ENCODE data around the gene SRRM4. TPM values are rescaled to one million over a fixed set of nuclear protein-coding genes. Genes with fewer than 3 reads are reported as not detected.

The SRRM4 gene
- total RNA-seq, 1 donor from 2014 or later, result not detected

DNA sequence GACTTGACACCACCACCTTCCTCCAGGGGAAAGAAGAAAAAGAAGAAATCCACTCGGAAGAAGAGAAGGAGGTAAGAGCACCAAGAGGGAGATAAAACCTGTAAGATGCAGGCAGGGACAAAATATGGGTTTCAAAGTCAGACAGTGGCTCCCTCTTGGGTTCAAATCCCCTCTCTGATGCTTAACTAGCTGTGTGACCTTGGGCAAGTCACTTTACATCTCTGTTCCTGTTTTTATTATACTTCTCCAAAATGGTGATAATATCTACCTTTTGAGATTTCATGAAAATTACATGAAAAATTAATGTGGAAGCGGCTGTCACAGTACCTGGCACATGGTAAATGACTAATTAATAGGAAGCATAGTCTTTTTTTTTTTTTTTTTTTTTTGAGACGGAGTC is 133.0 kb downstream of the SRRM4 start:
- DNase-seq (ENCODE audit: low spot score) (no peak), ATAC-seq (no peak)

DNA sequence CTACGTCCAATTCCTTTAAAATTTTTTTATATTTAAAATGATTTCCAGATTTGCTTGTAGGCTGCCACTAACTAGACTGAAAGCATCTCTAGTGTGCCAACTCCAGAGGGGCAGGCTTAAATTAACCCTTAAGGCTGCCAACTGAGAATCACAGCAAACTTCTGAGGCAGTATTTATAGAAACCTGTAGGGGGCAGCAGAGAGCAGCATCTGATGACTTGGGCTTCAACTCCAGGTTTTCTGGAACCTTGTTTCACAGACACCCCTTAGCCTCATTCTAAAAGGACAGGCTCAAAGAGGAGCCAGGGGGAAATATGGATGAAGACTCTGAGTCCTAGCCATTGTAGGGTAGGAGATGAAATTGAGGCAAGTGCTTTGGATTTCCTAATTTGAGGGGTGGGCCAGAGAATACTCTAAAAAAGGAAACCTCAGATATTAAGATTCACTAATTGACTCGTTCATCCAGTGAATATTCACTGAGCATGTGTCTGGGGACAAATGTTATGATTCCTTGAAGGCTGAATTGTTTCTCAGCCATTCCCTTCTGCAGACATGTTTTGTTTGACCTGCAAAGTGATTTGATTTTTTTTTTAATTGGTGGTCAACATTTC is 134.1 kb downstream of the SRRM4 start:
- DNase-seq (ENCODE audit: low spot score), result no peak

DNA sequence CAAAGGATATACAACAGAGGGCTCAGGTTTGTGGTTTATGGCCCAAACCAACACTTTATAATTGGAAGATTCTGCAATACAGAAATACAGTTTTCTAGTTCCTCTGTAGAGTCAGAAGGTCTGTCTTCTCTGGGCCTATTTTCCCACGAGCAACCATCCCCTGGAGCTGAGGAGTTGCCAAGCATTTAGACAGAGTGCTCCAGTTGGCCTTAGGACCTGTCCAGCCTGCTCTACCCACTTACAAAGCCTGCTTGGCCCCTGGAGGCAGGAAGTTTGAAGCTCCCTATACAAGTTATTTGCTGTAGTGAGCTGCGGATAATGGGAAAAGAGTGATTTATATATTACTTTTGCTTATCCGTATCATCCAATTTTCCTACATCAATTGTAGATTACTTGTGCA is 136.6 kb downstream of the SRRM4 start:
- DNase-seq (ENCODE audit: low spot score) (no peak), ATAC-seq (no peak)

More for the DNA sequence above, 134.1 kb downstream of the SRRM4 start:
- peak; percentile 78 for ATAC-seq

DNA sequence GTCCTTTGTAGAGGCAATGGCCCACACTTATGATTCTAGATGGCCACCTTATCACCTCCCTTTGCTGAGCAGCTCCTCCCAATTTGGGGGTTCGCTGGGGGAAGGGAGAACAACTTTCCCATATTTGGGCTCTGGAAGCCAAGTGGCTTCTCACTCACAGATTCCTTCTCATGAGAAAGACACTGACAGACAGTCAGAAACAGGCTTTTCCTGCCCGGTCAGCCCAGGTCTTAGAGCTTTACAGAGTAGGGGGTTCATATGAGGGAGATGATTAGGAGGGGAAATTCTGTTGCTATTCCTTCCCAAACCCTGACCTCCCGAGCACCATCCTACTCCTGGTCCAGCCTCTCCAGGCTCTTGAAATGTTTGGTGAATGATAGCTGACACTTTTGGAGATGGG is 137.3 kb downstream of the SRRM4 start:
- DNase-seq (ENCODE audit: low spot score) (no peak), ATAC-seq (no peak)

DNA sequence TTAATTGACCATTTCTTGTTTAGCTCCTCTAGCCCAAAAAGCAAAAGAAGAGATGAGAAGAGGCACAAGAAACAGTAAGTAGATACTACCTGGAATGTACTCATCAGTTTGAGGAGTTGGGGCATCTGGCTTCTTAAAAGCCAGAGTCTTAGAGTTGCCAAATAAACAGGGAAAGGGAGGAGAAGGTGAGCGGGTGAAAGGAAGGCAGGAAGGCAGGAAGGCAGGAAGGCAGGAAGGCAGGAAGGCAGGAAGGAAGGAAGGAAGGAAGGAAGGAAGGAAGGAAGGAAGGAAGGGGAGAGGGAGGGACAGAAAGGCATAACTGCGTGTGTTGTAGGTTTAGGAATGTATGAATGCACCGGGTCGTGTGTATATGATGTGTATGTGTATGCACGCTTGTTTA is 140.7 kb downstream of the SRRM4 start:
- ATAC-seq (no peak), DNase-seq (ENCODE audit: low spot score) (no peak)

DNA sequence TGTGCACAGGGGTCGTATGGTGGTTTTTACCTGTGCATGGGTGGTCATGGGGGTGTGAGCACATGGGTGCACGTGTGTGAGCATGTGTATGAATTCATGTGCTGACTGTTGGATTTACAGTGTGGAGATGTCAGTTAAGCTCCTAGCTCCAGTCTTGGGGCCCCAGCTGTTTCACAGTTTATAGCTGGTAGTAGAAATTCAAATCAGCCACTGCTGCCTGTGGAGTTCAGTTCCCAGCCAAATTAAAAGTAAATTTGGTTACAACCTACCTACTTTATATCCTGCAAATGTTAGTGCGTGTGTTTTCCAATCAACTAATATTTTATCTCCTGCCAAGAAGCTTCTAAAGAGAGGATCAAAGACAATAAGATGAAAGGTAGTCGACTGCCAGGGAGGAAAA is 141.4 kb downstream of the SRRM4 start:
- no peak for ATAC-seq

DNA sequence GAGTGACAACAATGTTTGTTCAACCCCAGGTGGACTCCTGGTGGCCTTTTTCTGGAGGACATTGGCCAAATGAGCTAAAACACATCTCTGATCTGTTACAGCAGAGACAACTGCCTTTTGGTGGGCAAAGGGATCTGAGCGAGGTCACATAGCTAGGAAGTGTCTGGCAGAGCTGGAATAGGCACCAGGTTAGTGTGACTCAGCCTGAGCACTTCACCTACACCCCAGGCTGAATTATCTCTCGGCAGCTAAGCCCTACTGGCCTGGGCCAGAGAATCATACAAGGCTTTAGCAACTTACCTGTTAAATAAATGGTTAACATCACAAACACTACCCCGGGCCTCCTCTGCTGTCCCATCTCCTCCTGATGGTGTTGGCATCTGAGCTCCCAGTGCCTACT is 147.2 kb downstream of the SRRM4 start:
- ATAC-seq (no peak), DNase-seq (ENCODE audit: low spot score) (no peak)

More for the DNA sequence above, 141.4 kb downstream of the SRRM4 start:
- DNase-seq (ENCODE audit: low spot score), result no peak

DNA sequence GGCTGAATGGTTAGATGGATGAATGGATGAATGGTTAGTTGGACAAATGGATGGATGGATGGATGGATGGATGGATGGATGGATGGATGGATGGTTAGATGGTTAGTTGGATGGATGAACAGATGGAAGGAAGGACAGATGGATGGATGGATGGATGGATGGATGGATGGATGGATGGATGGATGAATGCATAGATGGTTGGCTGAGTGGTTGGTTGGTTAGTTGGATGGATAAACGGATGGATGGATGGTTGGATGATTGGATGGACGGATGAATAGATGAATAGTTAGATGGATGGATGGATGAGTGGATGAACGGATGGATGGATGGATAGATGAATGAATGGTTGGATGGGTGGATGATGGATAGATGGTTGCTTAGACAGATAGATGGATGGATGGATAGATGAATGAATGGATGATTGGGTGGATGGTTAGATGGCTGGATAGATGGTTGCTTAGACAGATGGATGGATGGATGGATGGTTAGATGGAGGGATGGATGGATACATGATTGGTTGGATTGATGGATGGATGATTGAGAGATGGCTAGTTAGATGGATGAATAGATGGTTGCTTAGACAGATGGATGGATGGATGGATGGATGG is 148.6 kb downstream of the SRRM4 start:
- ATAC-seq, result no peak

DNA sequence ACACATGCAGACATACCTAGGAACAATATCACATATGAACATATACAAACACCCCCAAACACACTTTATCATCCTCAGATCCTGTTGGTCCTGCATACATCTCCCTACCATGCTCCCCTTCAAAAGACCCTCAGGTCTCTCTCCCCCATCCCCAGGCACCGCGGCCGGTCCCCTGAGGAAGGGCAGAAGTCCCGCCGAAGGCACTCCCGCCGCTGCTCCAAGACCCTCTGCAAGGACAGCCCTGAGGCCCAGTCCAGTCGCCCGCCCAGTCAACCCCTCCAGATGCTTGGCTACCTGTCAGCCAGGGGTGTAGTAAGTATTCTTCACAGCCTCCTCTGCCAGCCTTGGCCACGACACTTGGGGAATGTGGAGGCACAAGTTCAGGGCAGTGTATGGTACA is 149.2 kb downstream of the SRRM4 start:
- ATAC-seq, result no peak
- no peak for DNase-seq (ENCODE audit: low spot score)

More for the DNA sequence above, 148.6 kb downstream of the SRRM4 start:
- no peak for DNase-seq (ENCODE audit: low spot score)

DNA sequence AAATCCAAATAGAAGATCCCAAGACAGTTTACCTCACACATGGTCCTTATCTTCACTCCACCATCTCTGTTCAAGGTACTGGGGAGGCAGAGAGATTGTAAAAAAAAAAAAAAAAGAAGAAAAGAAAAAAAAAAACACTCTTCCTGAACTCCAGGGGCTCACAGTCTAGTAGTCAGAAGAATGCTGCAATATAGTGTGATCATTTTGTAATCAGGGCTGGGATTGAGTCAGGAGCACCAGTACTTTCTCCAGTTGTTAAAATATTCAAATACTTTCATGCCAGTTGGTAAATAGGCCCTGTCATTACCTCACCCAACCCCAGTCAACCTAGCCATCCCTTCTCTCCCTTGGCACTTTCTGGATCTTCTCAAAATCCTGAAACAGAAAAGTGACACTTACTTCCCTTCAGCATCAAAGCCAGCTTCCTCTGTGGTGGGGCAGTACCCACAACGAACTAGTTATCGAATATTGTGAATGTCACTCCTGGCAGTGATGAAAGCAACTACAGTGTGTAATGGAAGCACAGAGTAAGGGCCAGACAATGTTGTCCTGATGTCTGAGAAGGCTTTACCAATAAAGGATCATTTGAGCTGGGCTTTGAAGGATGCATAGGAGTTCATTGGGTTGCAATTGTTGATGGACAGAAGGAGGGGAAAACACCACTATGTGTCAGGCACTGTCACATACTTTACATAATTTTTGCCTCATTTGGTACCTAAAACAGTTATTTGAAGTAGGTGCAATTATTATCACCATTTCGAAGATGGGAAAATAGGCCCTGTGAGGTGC is 153.1 kb downstream of the SRRM4 start:
- no peak for ATAC-seq

DNA sequence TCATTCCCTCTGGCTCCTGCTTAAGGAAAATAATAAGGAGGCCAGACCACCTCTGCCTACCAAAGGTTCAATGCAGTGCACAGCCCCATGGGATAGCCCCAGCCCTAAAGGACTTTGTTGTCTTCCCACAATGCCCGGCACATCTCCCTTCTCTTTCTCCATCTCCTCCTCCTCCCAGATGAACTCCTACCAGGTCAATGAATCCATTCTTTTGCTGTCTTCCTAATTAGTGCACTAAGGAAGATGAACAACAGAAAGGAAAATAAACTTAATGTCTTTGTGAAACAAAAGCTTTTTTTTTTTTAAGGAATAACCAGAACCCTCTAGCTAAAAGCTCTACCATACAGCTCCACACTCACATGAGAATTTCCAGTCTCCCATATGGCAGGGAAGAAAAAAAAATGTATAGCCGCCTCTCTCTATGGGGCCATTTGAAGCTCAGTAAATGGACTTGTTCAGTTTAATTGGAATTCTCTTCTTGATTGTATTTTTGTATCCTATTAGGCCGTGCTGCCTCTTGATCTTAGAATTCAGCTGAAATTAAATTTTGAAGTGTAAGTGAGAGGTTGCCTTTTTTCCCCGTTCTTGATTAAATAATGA is 155.6 kb downstream of the SRRM4 start:
- DNase-seq (ENCODE audit: low spot score) (no peak), ATAC-seq (no peak)

More for the DNA sequence above, 153.1 kb downstream of the SRRM4 start:
- no peak for DNase-seq (ENCODE audit: low spot score)

DNA sequence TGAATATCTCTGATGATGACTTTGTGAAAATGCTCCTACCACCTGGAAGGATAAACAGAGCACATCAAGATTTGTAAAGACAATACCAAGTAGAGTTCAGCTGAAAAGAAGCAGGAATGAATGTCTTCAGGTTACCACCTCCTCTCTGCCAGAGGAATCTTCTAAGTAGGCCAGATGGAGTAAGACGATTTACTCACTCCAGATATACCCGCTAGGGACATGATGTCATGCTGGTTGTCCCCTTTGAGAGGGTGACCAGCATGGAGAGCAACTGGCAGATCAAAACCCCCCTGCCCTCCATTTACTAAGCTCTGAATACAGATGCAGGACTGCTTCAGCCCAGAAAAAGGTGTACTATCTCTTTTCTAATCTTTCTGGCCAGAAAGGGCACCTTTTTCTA is 158.1 kb downstream of the SRRM4 start:
- DNase-seq (ENCODE audit: low spot score) (no peak), ATAC-seq (no peak)

DNA sequence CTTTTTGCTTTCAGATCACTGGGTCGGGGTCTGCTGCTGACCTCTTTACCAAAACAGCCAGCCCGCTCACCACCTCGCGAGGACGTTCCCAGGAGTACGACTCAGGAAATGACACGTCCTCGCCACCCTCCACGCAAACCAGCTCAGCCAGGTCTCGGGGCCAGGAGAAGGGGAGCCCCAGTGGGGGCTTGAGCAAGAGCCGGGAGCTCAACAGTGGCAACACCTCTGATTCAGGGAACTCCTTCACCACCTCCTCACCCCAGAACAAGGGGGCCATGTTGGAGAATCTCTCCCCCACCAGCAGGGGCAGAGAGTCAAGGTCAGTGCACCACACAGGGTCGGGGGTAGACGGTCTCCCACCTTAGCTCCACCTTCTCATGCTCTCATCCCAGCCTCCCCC is 164.0 kb downstream of the SRRM4 start:
- no peak for DNase-seq (ENCODE audit: low spot score)
- ATAC-seq, result no peak

DNA sequence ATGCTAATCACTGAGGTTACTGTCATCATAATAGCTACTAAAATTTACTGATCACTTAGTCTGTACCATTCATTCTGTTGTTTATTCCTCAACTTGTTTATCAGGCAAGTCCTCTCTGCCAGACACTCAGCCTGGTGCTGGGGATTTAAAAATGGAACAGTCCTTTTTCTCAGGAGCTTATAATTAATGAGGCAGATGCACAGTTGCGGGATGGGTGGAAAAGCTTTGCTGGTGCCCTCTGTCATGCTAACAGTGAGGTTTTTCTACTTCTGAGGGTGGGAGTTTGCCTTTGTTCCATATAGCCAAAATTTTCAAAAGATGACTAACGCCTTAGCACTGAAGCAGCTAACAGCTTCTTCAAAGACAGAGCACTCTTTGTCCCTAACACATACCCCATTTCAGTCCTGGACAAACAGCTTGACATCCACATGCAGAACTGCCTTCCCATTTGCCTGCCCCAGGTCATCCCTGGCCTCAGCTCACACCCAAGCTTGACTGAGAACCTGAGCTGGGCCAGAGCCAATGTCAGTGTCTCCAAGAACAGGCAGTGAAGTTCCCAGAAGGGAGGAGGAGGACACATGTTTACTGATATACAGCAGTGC is 166.6 kb downstream of the SRRM4 start:
- no peak for ATAC-seq
- no peak for DNase-seq (ENCODE audit: low spot score)

DNA sequence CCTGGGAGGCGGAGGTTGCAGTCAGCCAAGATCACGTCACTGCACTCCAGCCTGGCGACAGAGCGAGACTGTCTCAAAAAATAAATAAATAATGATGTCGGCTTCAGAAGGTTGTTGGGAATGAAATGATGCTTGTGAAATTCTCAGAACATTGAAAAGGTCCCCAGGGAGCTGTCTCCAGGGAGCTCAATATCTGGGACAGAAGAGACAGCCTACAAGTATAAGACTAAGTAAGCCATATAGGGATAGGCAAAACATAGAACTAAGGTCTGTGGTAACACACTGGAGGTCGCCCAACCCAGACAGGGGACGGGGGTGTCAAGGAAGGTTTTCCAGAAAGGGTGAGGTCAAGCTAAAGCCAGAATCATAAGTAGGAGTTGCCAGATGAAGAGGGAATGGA is 167.9 kb downstream of the SRRM4 start:
- no peak for ATAC-seq
- no peak for DNase-seq (ENCODE audit: low spot score)

DNA sequence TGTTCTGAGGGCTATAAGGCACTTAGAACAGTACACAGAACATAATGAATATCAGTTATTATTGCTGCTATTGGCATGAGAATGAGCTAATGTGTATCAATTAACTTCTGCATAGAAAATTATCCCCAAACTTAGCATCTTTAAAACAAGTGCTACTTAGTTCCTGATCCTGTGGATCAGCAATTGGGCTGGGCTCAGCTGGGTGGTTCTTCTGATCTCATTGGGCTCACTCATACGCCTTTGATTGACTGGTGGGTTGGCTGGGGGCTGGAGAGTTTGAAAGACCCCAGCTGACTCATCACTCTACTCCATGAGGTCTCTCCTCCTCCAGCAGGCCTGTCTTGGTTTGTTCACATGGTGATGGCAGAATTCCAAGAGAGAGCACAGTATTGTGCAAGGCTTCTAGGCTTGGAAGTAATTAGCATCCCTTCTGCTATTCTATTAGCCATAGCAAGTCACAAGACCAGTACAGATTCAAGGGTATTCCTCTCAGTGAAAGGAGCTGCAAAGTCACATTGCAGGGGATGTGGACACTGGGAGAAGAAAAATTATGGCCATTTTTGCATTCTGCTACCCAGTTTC is 170.2 kb downstream of the SRRM4 start:
- no peak for DNase-seq (ENCODE audit: low spot score)
- no peak for ATAC-seq

DNA sequence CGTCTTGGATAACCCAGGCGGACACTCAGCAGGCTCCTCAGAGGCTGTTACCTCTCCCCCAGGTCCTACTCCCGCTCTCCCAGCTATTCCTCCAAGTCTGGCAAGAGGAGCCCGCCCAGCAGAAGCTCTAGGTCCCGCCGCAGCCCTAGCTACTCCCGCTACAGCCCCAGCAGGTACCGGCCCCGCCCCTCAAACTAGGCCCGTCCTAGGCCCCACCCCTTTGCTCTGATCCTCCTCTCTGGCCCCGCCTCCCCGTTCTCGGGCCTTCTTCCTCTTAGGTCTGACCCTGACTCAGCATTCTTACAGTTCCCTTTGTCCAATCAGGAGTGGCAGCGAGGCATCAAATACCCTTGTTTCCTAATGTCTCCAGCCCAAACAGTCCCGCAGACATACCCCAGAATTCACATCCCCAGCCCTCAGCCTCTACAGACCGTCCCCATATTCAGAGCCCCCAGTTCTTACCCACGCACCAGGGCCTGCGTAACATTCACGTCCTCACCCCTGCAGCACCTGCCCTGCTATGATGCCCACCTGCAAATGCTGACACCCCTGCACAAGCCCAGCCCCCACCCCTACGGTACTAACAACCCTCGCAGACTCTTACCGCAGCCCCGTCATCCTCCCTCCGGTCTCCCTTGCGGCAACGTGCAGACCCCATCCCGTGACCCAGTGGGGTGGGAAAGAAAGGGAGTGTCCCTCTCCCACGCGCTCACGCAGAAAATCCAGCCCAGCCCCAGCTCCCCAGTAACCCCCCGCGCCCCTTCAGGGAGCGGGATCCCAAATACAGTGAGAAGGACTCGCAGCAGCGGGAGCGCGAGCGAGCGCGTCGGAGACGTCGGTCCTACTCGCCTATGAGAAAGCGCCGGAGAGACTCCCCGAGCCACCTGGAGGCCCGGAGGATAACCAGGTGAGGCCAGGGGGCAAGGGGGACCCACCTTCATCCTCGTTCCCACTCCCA is 172.4 kb downstream of the SRRM4 start:
- ATAC-seq (peak; percentile 52), DNase-seq (ENCODE audit: low spot score) (no peak)

DNA sequence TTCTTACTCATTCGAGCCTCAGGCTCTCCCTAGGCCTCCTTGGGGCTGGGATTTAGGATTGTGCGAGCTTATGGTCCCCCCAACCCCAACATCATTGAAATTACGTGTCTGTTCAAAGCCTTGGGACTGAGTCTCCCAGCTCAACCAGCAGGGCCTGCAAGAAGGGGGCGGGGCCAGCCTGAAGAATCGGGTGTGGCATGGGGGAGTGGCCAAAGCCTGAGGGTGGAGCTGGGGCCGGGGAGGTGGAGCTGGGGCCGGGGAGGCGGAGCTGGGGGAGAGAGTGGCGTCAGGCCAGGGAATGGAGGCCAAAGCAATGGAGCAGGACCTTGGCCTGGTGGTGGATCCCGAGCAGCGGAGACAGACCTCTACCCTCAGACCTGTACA is 173.1 kb downstream of the SRRM4 start:
- ATAC-seq (no peak), DNase-seq (ENCODE audit: low spot score) (no peak)

DNA sequence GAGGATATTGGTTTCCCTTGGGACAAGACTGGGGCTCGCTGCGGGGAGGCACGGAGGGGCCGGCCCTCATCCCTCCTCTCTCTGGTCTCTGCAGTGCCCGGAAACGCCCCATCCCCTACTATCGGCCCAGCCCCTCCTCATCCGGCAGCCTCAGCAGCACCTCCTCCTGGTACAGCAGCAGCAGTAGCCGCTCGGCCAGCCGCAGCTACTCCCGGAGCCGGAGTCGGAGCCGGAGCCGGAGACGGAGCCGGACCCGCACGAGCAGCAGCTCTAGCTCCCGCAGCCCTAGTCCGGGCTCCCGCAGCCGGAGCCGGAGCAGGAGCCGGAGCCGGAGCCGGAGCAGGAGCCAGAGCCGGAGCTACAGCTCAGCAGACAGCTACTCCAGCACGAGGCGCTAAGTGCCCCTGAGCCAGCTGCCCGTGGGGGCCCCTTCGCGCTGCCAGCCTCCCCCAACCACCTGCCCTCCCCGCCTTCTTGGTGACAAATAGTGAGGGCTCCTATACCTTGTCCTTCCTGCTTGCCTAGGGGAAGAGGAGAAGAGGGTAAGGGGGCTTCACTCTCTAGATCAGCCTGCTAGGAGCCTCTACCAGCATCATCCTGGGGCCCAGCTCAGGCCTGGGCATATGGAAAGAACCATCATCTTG is 175.2 kb downstream of the SRRM4 start:
- ATAC-seq (no peak), DNase-seq (ENCODE audit: low spot score) (no peak)
